ENCODE measurements around the gene APLN. TPM values are rescaled to one million over a fixed set of nuclear protein-coding genes. Genes with fewer than 3 reads are reported as not detected.
A peak's percentile ranks its signal among the peaks of the same experiment; 100 is the strongest.

Gene APLN
- total RNA-seq, 2 donors from 2014 or later = 1.1 TPM; not detected in 1

DNA sequence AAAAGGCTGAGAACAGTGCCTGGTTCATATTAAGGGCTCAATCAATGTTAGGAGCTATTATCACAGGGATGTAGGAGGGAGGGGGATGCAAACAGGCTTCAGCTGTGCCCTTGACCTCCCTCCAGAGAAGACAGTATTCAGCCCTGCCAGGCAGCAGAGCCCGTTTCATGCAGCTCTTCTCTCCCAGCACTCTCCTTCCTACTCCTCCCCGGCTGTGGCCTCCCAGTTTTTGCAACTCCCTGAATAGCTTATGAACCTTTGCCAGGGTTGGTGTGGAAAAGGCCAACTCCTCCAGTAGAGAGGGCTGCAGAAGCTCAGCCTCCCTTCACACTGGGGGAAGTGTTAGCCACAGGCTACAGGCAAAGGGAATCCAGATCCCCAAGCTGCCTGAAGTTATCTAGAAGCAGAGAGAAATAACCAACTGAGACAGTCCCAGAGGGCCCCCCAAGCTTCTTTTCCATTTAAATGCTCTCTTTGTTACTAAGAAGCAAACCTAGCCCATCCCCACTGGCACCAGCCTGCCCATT lies 31.7 kb upstream of the APLN start:
- no peaks in the 10 kb centered on the region for H3K36me3 Mint-ChIP-seq

DNA sequence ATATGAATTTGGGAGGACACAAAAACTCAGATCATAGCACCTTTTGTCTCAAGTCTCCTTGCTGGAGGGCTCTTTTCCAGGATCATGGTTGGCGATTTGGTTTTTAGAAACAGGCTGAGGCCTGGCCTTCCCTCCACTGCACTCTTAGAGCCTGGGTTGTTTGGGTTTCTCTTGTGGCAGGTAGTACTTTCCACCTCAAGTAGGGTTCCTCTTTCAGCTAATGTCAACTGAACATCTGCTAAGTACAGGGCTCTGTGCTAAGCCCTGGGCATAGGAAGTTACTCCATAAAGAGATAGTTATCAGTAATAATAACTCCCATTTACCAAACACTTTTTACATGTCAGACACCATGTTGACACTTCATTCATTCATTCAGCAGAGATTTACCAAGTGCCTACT lies 28.2 kb upstream of the APLN start:
- ATAC-seq (no peak), DNase-seq (ENCODE audit: low spot score) (no peak)
- no peak overlapping the region for H3K4me3 Mint-ChIP-seq
- no peaks in the 10 kb centered on the region for H3K9me3 Mint-ChIP-seq
- no peaks in the 10 kb centered on the region for H3K36me3 Mint-ChIP-seq
- no peaks in the 10 kb centered on the region for H3K4me1 Mint-ChIP-seq (ENCODE audit: low read depth in 2 of 2)
- peaks cover 0 to 12% of the 10 kb centered on the region in 2 donors for H3K27me3 Mint-ChIP-seq
- H3K27ac Mint-ChIP-seq = no peak overlapping the region

More for the DNA sequence above, 31.7 kb upstream of the APLN start:
- H3K27me3 Mint-ChIP-seq = peaks cover 0 to 9% of the 10 kb centered on the region in 2 donors
- no peak overlapping the region for H3K27ac Mint-ChIP-seq
- ATAC-seq = no peak
- no peaks in the 10 kb centered on the region for H3K9me3 Mint-ChIP-seq
- H3K4me3 Mint-ChIP-seq = no peak overlapping the region
- no peaks in the 10 kb centered on the region for H3K4me1 Mint-ChIP-seq (ENCODE audit: low read depth in 2 of 2)
- no peak for DNase-seq (ENCODE audit: low spot score)

DNA sequence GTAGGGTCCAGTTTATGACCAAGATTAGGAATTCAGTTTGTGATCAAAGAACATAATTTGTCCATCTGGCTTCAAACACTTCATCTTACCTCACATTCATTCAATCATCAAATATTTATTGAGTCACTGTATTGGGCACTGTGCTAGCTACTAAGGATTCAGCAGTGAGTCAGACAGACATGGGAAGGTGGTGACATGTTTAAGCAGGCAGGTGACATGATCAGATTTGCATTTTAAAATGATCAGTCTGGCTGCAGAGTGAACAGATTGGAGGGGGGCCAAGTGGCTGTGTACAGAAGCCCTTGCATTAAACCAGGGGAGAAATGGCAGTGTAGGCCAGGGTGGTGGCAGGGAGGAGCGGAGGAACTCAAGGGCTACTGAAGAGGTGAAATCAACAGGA lies 25.1 kb upstream of the APLN start:
- ATAC-seq (no peak), DNase-seq (ENCODE audit: low spot score) (no peak)
- Mint-ChIP-seq H3K4me1 (ENCODE audit: low read depth in 2 of 2) (peaks cover 3 to 9% of the 10 kb centered on the region in 2 donors), H3K9me3 (no peaks in the 10 kb centered on the region), H3K27me3 (peaks cover 0 to 16% of the 10 kb centered on the region in 2 donors), H3K27ac (no peak overlapping the region), H3K36me3 (no peaks in the 10 kb centered on the region), H3K4me3 (no peak overlapping the region)

DNA sequence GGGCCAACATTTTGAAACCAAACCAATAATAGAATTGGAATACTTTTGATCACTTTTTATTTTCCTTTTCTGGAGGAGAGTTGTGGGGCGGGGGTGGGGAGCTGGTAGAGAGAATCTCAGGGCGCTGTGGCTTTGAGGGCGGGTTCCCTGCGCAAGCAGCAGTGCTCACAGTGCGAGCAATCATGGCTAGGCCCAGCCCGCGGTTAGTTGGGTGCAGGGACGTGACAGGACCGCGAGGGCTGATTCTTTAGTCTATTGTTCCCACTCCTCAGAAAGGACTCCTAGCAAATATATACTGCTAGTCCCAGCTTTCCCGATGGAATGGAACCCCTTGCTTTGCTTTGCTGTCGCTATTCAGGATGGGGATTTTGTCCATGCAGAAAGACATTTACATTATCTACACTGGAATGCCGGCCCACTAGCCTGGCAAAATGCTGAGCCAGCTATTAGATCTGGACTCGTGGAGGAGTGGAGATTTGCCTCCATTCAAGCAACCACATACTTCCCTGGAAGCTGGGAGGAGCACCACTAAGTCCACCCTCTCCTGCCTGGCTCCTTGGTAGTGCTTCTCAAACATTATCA lies 23.9 kb upstream of the APLN start:
- Mint-ChIP-seq H3K36me3 (no peaks in the 10 kb centered on the region), H3K9me3 (no peaks in the 10 kb centered on the region), H3K4me1 (ENCODE audit: low read depth in 2 of 2) (peaks cover 3 to 9% of the 10 kb centered on the region in 2 donors), H3K4me3 (peak overlapping the region; percentile 15), H3K27ac (no peak overlapping the region), H3K27me3 (peaks cover 0 to 12% of the 10 kb centered on the region in 2 donors)
- ATAC-seq (peak; percentile 62 to 68), DNase-seq (ENCODE audit: low spot score) (no peak)

DNA sequence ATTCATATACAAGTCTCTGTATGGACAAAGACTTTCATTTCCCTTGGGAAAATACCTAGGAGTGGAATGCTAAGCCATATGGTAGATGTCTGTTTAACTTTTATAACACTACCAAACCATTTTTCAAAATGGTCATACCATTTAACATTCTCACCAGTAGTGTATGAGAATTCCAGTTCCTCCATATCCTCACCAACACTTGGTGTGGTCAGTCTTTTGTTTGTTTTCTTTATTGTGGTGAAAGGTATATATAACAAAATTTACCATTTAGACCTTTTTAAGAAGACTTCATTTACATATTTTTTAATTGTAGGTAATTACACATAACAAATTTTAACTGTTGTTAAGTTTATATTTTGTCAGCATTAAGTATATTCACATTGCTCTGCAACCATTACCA lies 12.7 kb upstream of the APLN start:
- DNase-seq (ENCODE audit: low spot score) (no peak), ATAC-seq (no peak)
- Mint-ChIP-seq H3K4me3 (no peak overlapping the region), H3K9me3 (peaks cover 3% of the 10 kb centered on the region), H3K36me3 (peaks cover 5% of the 10 kb centered on the region), H3K4me1 (ENCODE audit: low read depth in 2 of 2) (no peaks in the 10 kb centered on the region), H3K27ac (no peak overlapping the region), H3K27me3 (peaks cover 6 to 21% of the 10 kb centered on the region in 2 donors)

DNA sequence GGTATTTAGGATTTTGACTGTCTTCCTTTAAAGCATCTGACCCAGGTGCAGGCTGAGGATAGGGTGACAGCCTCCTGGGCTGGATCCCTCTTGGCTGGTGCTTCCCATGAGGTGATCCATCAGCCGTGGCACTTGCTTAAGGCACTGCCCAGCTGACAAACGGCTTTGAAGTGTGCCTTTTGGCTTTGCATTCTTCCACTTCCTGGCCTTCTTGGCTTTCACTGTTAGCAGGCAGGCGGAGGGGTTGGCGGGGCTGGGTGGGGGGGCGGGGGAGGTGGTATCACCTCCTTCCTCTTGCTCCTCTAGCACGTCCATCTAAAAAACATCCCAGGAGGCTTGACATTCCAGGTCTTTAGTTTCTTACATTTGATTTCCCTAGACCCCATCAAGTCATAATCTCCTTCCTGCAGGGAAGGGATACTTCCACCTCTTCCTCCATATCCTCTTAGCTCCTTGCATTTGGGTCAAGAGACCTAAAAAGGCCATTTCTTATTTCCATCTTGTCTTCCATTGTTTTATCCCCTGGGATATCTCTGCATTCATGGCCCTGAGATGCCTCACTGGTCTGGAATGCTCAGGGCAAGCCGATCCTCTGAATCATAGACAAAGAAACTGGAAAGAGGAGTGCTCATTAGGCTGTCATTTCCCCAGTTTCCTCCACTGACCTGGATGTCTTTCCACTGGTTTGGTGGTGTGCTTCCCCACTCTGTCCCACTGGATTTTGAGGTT lies 11.3 kb upstream of the APLN start:
- no peak for ATAC-seq
- Mint-ChIP-seq H3K27me3 (peaks cover 6 to 23% of the 10 kb centered on the region in 2 donors), H3K4me1 (ENCODE audit: low read depth in 2 of 2) (no peaks in the 10 kb centered on the region), H3K36me3 (peaks cover 5% of the 10 kb centered on the region), H3K4me3 (no peak overlapping the region), H3K27ac (no peak overlapping the region), H3K9me3 (peaks cover 3% of the 10 kb centered on the region)
- no peak for DNase-seq (ENCODE audit: low spot score)

DNA sequence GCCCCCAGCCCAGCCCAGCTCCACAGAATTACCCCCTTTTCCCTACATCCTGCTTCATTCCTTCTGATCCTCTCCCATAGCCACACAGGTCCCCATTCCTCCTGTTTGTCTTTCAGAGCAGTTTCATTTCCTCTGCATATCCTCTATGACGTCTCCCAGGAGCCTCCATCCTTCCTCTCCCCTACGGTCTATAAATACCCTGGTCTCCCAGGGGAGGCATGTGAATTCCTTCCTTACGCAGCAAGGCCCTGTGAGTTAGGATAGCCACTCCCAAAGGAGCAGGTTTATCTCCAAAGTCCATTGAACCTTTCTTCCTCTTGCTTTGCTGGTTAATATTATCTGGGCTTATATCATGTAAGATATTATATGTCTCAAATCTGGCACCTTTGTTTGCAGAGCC lies 8.4 kb upstream of the APLN start:
- H3K4me3 Mint-ChIP-seq = no peak overlapping the region
- peaks cover 3% of the 10 kb centered on the region for H3K9me3 Mint-ChIP-seq
- no peak for ATAC-seq
- no peak for DNase-seq (ENCODE audit: low spot score)
- no peaks in the 10 kb centered on the region for H3K4me1 Mint-ChIP-seq (ENCODE audit: low read depth in 2 of 2)
- no peak overlapping the region for H3K27ac Mint-ChIP-seq
- peaks cover 5% of the 10 kb centered on the region for H3K36me3 Mint-ChIP-seq
- H3K27me3 Mint-ChIP-seq = peaks cover 6 to 20% of the 10 kb centered on the region in 2 donors

DNA sequence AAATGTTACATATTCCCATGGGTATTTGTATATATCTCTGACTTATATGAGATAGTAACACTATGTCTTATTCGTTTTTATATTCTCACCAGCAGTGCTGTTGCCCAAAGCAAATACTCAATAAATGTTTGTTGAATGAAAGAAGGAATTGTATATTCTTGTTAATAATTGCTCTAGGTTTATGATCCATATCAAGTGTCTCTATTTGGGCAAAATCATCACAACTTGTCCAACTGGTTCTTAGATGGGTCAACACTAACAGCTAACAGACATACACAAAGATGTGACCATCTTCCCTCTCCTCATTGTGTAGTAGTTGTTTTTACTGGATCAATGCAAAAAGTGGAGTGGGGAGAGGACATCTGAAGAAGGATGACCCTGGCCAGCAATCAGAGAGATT lies 6.6 kb upstream of the APLN start:
- H3K4me1 Mint-ChIP-seq (ENCODE audit: low read depth in 2 of 2) = no peaks in the 10 kb centered on the region
- H3K36me3 Mint-ChIP-seq = no peaks in the 10 kb centered on the region
- H3K4me3 Mint-ChIP-seq = no peak overlapping the region
- DNase-seq (ENCODE audit: low spot score) (no peak), ATAC-seq (no peak)
- no peak overlapping the region for H3K27ac Mint-ChIP-seq
- no peaks in the 10 kb centered on the region for H3K9me3 Mint-ChIP-seq
- peaks cover 0 to 17% of the 10 kb centered on the region in 2 donors for H3K27me3 Mint-ChIP-seq

DNA sequence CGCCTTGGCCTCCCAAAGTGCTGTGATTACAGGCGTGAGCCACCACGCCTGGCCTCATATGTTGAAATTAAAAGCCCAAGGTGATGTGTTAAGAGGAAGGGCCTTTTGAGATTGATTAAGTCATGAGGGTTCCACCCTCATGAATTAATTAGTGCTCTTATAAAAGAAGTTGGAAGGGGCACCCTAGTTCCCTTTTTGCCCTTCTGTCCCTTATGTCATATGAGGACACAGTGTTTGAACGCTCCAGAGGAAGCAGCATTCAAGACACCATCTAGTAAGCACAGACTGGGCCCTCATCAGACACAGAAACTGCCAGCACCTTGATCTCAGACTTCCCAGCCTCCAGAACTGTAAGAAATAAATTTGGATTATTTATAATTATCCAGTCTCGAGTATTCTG lies 5.1 kb upstream of the APLN start:
- Mint-ChIP-seq H3K4me1 (ENCODE audit: low read depth in 2 of 2) (peaks cover 0 to 6% of the 10 kb centered on the region in 2 donors), H3K9me3 (no peaks in the 10 kb centered on the region), H3K36me3 (no peaks in the 10 kb centered on the region), H3K27me3 (peaks cover 0 to 23% of the 10 kb centered on the region in 2 donors), H3K27ac (no peak overlapping the region), H3K4me3 (no peak overlapping the region)
- ATAC-seq (no peak), DNase-seq (ENCODE audit: low spot score) (no peak)

DNA sequence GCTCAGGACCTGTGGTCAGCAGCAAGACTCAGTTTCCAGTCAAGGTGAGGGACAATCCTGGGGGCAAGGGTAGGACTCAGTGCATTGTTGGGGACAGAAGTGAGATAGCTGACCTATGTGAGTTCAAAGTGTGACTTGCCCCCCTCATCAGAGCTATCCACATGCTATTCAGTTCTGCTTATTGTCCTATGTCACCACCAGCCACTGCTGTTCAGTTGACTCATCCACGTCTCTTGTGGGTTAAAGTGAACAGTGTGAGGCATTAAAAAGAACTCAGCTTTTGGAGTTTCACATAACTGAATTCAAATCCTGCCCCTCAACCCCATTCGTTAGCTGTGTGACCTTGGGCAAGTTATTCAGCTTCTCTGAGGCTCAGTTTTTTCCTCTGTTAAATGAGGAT lies 4.4 kb upstream of the APLN start:
- no peaks in the 10 kb centered on the region for H3K9me3 Mint-ChIP-seq
- peaks cover 0 to 20% of the 10 kb centered on the region in 2 donors for H3K27me3 Mint-ChIP-seq
- H3K36me3 Mint-ChIP-seq = no peaks in the 10 kb centered on the region
- no peak for ATAC-seq
- DNase-seq (ENCODE audit: low spot score) = no peak
- H3K4me1 Mint-ChIP-seq (ENCODE audit: low read depth in 2 of 2) = peaks cover 0 to 6% of the 10 kb centered on the region in 2 donors
- no peak overlapping the region for H3K27ac Mint-ChIP-seq
- no peak overlapping the region for H3K4me3 Mint-ChIP-seq

DNA sequence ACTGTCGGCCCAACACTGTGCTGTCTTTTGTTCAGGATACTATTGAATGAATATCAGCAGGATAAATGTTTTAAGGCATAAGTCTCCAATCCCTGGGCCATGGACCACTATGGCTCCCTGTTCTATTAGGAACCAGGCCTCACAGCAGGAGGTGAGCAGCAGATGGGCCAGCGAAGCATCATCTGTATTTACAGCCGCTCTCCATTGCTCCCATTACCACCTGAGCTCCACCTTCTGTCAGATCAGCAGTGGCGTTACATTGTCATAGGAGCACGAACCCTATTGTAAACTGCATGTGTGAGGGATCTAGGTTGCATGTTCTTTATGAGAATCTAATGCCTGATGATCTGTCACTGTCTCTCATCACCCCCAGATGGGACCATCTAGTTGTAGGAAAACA lies 3.7 kb upstream of the APLN start:
- no peak for ATAC-seq
- Mint-ChIP-seq H3K9me3 (no peaks in the 10 kb centered on the region), H3K36me3 (no peaks in the 10 kb centered on the region)

DNA sequence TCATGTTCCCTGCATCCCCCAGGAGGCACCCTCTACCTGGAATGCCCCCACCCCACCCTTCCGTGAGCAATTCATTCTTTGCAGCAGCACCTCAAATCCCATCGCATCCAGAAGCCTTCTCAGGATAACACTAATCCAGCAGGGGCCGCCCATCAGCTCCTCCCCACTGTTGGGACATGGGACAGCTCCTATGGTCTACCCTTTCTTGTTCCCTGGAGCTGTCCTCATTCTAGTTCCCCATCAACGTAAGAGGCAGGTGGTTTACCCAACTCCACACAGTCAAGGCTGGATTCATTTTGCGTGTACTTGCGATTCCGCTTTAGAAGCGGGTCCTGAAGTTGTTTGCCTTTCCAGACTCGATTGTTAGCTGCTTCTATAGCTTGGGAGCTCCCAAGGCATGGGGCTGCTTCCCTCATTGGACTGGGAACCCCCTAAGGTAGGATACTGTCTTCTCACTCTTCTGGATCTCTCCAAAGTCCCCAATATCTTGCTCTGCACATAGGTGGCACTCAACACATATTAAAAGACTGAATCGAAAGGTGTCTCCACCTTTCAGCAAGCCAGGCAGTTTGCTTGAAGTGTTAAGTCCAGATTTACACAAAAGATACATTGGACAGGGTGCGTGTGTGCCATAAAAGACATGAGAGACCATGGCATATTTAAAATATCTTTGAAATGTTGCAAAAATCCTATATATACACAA lies 942 bp upstream of the APLN start:
- peaks cover 0 to 25% of the 10 kb centered on the region in 2 donors for H3K27me3 Mint-ChIP-seq
- peaks cover 0 to 6% of the 10 kb centered on the region in 2 donors for H3K4me1 Mint-ChIP-seq (ENCODE audit: low read depth in 2 of 2)
- no peak overlapping the region for H3K27ac Mint-ChIP-seq
- no peaks in the 10 kb centered on the region for H3K36me3 Mint-ChIP-seq
- H3K4me3 Mint-ChIP-seq = peak overlapping the region; percentile 41
- no peak for ATAC-seq
- H3K9me3 Mint-ChIP-seq = no peaks in the 10 kb centered on the region
- no peak for DNase-seq (ENCODE audit: low spot score)

More for the DNA sequence above, 3.7 kb upstream of the APLN start:
- Mint-ChIP-seq H3K27ac (no peak overlapping the region), H3K4me1 (ENCODE audit: low read depth in 2 of 2) (peaks cover 0 to 6% of the 10 kb centered on the region in 2 donors), H3K27me3 (peaks cover 0 to 20% of the 10 kb centered on the region in 2 donors), H3K4me3 (no peak overlapping the region)
- DNase-seq (ENCODE audit: low spot score) = no peak

DNA sequence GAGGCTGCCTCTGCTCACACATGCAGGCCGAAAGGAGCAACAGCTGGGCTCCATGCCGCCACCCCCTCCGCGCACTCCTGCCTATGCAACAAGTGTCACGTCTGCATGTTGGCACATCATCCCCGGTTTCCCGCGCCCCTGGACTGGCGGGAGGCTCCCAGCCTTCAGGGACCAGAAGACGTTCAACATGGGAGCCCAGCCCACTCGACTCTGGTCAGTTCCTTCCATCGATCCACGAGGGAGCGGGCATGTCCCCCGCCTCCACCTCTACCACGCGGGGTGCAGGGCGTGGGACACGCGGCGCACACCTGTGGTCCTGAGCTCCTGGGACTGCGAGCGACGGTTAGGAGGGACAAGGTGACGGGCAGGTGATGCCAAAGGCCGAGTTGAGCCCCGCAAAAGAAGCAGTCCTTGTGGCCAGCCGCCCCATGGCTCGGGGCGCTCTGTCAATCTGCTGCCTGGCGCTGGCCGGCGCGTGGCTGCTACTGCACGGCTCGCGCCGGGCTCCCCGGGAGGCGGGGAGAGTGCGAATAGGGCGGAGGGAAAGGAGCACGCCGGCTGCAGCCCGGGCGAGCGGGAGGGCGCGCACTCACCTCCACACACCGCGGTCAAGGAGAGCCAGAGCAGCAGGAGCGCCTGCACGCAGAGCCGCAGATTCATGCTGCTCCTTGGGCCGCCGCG lies 645 bp downstream of the APLN start:
- peaks cover 0 to 6% of the 10 kb centered on the region in 2 donors for H3K4me1 Mint-ChIP-seq (ENCODE audit: low read depth in 2 of 2)
- no peak overlapping the region for H3K27ac Mint-ChIP-seq
- ATAC-seq = peak; percentile 71 to 78
- H3K4me3 Mint-ChIP-seq = peak overlapping the region; percentile 48
- no peaks in the 10 kb centered on the region for H3K36me3 Mint-ChIP-seq
- H3K9me3 Mint-ChIP-seq = no peaks in the 10 kb centered on the region
- peaks cover 0 to 30% of the 10 kb centered on the region in 2 donors for H3K27me3 Mint-ChIP-seq
- DNase-seq (ENCODE audit: low spot score) = peak; percentile 64
